GM10248 (cell line): ENCODE measurements around the gene ZCCHC18.
"Not testable (repeated sequence)": the region's sequence is repeated elsewhere in the genome, so short reads cannot be mapped to it uniquely, and the experiment has no call there.

ENCODE experiments used
- CTCF ChIA-PET: fragments of 300-600 bp; sonication (Branson Sonifier 250); formaldehyde crosslinking; extraction: SDS; loops from one replicate; lab custom pipeline; 2021; ENCODE audit warnings: antibody characterized with exemption; lab: Yijun Ruan, JAX
- POLR2A ChIA-PET: fragments of 350-650 bp; sonication (Branson Sonifier 250); formaldehyde crosslinking; extraction: SDS; loops from one replicate; lab custom pipeline; 2020; ENCODE audit warnings: antibody characterized with exemption; lab: Yijun Ruan, JAX
- DNase-seq: peaks from one replicate; pipeline ENCODE4 v3.0.0; 2012; ENCODE audit errors: extremely low spot score
- CTCF ChIP-seq: IDR thresholded peaks from 2 replicates; pipeline ENCODE4 v1.5.1; 2012; ENCODE audit warnings: mild to moderate bottlenecking, low read depth; ENCODE audit errors: extremely low read depth, missing control alignments, control extremely low read depth

Gene ZCCHC18

DNA sequence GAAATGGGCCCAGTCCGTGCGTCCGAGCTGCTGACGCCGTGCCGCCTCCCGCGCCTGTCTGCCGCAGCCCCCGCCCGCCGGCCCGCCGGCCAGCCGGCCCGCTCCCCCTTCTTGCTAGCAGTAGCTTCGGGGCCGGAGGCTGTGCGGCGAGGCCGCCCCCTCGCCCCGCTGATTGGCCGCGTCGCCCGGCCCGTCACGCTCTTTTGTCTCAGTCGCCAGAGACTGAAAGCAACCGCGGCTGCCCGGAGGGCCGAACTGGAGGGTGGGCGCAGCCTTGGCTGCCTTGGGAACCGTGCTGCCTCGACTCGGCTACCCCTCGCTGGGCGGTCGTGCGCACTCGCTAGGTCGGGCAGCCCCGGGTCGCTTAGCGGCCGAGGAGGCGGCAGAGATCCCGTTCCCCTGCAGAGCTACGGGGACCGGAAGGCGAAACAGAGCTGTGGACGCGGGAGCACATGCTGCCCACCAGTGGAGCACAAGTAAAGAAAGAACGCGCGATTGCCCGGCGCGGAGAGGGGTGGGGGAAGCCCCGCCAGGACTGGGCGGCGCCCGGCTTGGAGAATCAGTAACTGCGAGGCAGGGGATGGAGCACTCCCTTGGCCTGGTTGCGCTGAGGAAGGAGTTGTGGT, at the start of gene ZCCHC18:
TSS of gene ZCCHC18 (plus strand) at position 198 of the 626 bp plus-strand sequence. CDS start 1,589 bp downstream, outside the sequence.
- ChIA-PET CTCF (interaction anchor here (0.8 to 2.4 kb wide), 12 partner anchors 7 to 280 kb away, joined by 3 to 14 read pairs (median 4); partner anchors contain the start of genes RAB9B and SLC25A53), POLR2A (no interaction called here)
- peak; percentile 74 for DNase-seq
- no peak for TF ChIP-seq CTCF

- CTCF ChIA-PET, DNase-seq, POLR2A ChIA-PET: not testable (repeated sequence)
These were observed 49.7 kb upstream of the ZCCHC18 start for GRCh38 chrX:104062636-104063035.

- POLR2A ChIA-PET, DNase-seq, CTCF ChIA-PET: not testable (repeated sequence)
These were observed 36.4 kb upstream of the ZCCHC18 start, which contains the start of gene TMSB15C for GRCh38 chrX:104075778-104076445. TMSB15C (minus strand) TSS chrX:104076236.

DNA sequence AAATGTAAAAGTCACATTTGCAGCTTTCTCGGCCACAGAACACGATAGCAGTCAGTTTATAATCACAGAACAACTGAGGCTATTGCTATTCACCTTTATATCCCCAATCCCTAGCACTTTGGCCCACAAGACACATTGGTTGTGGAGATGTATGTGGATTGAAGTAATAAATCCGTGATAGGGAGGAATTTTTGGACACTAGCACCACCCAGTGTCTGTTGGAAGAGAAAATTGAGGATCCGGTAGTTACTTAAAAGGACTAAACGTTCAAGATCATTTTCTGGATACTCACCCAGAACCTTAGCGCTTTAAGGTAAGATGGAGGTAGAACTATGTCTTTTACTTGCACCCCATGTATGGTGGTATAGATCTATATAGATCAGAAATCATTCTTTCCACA, 34.5 kb upstream of the ZCCHC18 start:
- CTCF ChIA-PET, POLR2A ChIA-PET, DNase-seq: not testable (repeated sequence)

GRCh38 chrX:104084063-104084462, 28.3 kb upstream of the ZCCHC18 start:
- ChIA-PET POLR2A (no interaction called here), CTCF (no interaction called here)
- no peak for TF ChIP-seq CTCF
- no peak for DNase-seq

DNA sequence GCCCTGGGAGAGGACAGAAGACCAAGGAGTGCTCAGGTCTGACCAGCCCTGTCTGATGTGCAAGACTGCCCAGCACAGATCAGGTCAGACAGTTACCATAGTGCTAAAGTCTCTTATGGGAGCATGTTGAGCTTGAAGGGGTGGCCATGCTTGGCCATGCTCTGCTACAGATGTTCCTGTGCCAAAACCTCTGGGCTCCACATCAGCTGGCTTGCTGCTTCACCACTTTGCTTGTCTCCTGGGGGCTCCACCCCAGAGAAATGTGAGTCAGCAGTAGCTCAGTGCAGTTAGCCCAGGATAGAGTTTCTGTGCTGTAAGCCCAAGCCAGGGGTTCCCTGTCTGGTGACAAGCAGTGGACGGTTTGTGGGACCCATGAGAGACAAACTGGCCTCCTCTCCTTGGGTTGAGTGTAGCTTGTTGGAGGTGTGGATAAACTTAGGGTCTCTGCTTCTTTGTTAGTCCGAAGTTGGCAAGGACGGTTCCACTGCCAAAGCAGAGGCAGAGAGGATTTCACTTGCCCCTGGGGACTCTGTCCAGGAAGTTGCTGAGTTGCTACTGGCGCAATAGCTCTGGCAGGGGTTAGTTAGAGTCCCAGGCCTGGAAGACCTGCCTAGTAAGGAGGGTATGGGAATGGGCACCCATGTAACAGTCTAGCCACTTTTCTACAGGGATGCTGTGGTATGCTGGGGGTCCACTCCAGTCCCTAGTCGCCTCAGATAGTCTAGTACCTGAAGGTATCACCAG, 27.6 kb upstream of the ZCCHC18 start:
- POLR2A ChIA-PET = no interaction called here
- no peak for TF ChIP-seq CTCF
- CTCF ChIA-PET = no interaction called here
- no peak for DNase-seq

- ChIA-PET POLR2A (no interaction called here), CTCF (no interaction called here)
- no peak for TF ChIP-seq CTCF
- DNase-seq = no peak
These were observed 26.8 kb upstream of the ZCCHC18 start for GRCh38 chrX:104085477-104085876.

DNA sequence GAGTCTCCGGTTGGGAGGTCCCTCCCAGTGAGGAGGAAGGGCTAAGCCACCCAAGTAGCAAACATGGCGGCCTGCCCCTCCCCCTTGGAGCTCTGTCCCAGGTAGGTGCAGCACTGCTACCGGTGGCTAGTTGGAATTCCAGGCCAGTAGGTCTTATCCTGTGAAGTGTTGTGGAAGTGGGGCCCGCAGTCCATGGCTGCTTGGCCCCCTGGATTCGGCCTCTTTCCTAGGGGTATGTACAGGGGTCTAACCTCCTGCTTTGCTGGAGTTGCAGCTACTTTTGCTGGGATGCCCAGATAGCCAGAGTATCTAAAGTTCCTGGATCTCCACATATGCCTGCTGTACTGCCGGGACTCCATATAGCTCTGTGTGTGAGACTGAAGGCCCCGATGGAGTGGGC, 26.4 kb upstream of the ZCCHC18 start:
- ChIA-PET CTCF (no interaction called here), POLR2A (no interaction called here)
- no peak for DNase-seq
- TF ChIP-seq CTCF = no peak
